ENCODE data around the gene EEF1AKMT3. TPM values are rescaled to one million over a fixed set of nuclear protein-coding genes. Genes with fewer than 3 reads are reported as not detected.

Gene EEF1AKMT3
- total RNA-seq (2014; rRNA removed; shearing (Covaris generic)) = 5.9 and 6.8 TPM in 2 replicates
- 7.7 and 9.4 TPM in 2 replicates for polyA plus RNA-seq (2014; cell fraction: nucleus; rRNA removed)

- DNase-seq (ENCODE audit: extremely low read depth, low read depth) = no peak
Observed at GRCh38 chr12:57772429-57773322, at the start of gene EEF1AKMT3. Gene EEF1AKMT3 (plus strand): TSS chr12:57772614. CDS start chr12:57772725, 111 bp downstream.

GRCh38 chr12:57722716-57723629 lies 49.4 kb upstream of the EEF1AKMT3 start:
- no peak for DNase-seq (ENCODE audit: extremely low read depth, low read depth)

- no peak for DNase-seq (ENCODE audit: extremely low read depth, low read depth)
Observed at GRCh38 chr12:57723630-57723962, 48.8 kb upstream of the EEF1AKMT3 start.

- no peak for DNase-seq (ENCODE audit: extremely low read depth, low read depth)
Observed at GRCh38 chr12:57724003-57724935, 48.1 kb upstream of the EEF1AKMT3 start.

- DNase-seq (ENCODE audit: extremely low read depth, low read depth) = no peak
Observed at GRCh38 chr12:57724936-57725740, 47.3 kb upstream of the EEF1AKMT3 start.

GRCh38 chr12:57725851-57726150 lies 46.6 kb upstream of the EEF1AKMT3 start:
- DNase-seq (ENCODE audit: extremely low read depth, low read depth) = no peak

- DNase-seq (ENCODE audit: extremely low read depth, low read depth) = peak; percentile 88
Observed at GRCh38 chr12:57726151-57726883, 46.1 kb upstream of the EEF1AKMT3 start.

GRCh38 chr12:57726884-57727757 lies 45.3 kb upstream of the EEF1AKMT3 start:
- DNase-seq (ENCODE audit: extremely low read depth, low read depth) = no peak

GRCh38 chr12:57727758-57728395 lies 44.5 kb upstream of the EEF1AKMT3 start:
- no peak for DNase-seq (ENCODE audit: extremely low read depth, low read depth)

GRCh38 chr12:57729321-57729844 lies 43.0 kb upstream of the EEF1AKMT3 start:
- no peak for DNase-seq (ENCODE audit: extremely low read depth, low read depth)

GRCh38 chr12:57730336-57731067 lies 41.9 kb upstream of the EEF1AKMT3 start:
- no peak for DNase-seq (ENCODE audit: extremely low read depth, low read depth)

- no peak for DNase-seq (ENCODE audit: extremely low read depth, low read depth)
Observed at GRCh38 chr12:57731411-57732080, 40.9 kb upstream of the EEF1AKMT3 start.

GRCh38 chr12:57732270-57732669 lies 40.1 kb upstream of the EEF1AKMT3 start:
- no peak for DNase-seq (ENCODE audit: extremely low read depth, low read depth)

GRCh38 chr12:57732726-57733593 lies 39.5 kb upstream of the EEF1AKMT3 start:
- DNase-seq (ENCODE audit: extremely low read depth, low read depth) = no peak

GRCh38 chr12:57733928-57734327 lies 38.5 kb upstream of the EEF1AKMT3 start:
- DNase-seq (ENCODE audit: extremely low read depth, low read depth) = no peak
